HEK293T (cell line): ENCODE results near the gene KLF4.

Source experiments
- CTCF ChIA-PET: fragments of 350-600 bp; formaldehyde crosslinking; extraction: SDS; loops from one replicate; lab custom pipeline; 2021; ENCODE audit warnings: antibody characterized with exemption, inconsistent platforms; lab: Yijun Ruan, JAX
- POLR2A ChIA-PET: fragments of 350-600 bp; formaldehyde crosslinking; extraction: SDS; loops from one replicate; lab custom pipeline; 2020; ENCODE audit warnings: antibody characterized with exemption, inconsistent platforms; lab: Yijun Ruan, JAX
- DNase-seq: peaks from one replicate; pipeline ENCODE4 v3.0.0; 2012; ENCODE audit warnings: mixed read lengths; ENCODE audit errors: extremely low spot score
- ARNT ChIP-seq: fragments of 450-650 bp; IDR thresholded peaks from 2 replicates; pipeline ENCODE4 v1.6.1; 2017; ENCODE audit warnings: mild to moderate bottlenecking
- BHLHE40 ChIP-seq: fragments of 450-650 bp; IDR thresholded peaks from 2 replicates; pipeline ENCODE4 v1.6.1; 2016; ENCODE audit warnings: mild to moderate bottlenecking, moderate library complexity, borderline replicate concordance
- CTBP1 ChIP-seq: fragments of 450-650 bp; IDR thresholded peaks from 2 replicates; pipeline ENCODE4 v1.6.1; 2016; ENCODE audit warnings: borderline replicate concordance
- ELF4 ChIP-seq: fragments of 450-650 bp; IDR thresholded peaks from 2 replicates; pipeline ENCODE4 v1.6.1; 2017; ENCODE audit warnings: antibody characterized with exemption
- FOXA1 ChIP-seq: fragments of 450-650 bp; IDR thresholded peaks from 2 replicates; pipeline ENCODE4 v1.6.1; 2016; ENCODE audit warnings: mild to moderate bottlenecking
- FOXK2 ChIP-seq: fragments of 450-650 bp; IDR thresholded peaks from 2 replicates; pipeline ENCODE4 v1.6.1; 2016; ENCODE audit warnings: mild to moderate bottlenecking
- FOXM1 ChIP-seq: fragments of 450-650 bp; IDR thresholded peaks from 2 replicates; pipeline ENCODE4 v1.6.1; 2017; ENCODE audit warnings: mild to moderate bottlenecking, borderline replicate concordance
- HDGF ChIP-seq: fragments of 450-650 bp; IDR thresholded peaks from 2 replicates; pipeline ENCODE4 v1.6.1; 2017; ENCODE audit warnings: antibody characterized with exemption, borderline replicate concordance
- L3MBTL2 ChIP-seq: fragments of 450-650 bp; conservative IDR thresholded peaks from 2 replicates; pipeline ENCODE4 v1.6.1; 2016; ENCODE audit warnings: mild to moderate bottlenecking
- LEF1 ChIP-seq: fragments of 450-650 bp; IDR thresholded peaks from 2 replicates; pipeline ENCODE4 v1.6.1; 2017; ENCODE audit warnings: mild to moderate bottlenecking, borderline replicate concordance
- NFRKB ChIP-seq: fragments of 450-650 bp; IDR thresholded peaks from 2 replicates; pipeline ENCODE4 v1.6.1; 2016; ENCODE audit warnings: mild to moderate bottlenecking, moderate library complexity
- PKNOX1 ChIP-seq: fragments of 450-650 bp; IDR thresholded peaks from 2 replicates; pipeline ENCODE4 v1.6.1; 2016
- SP1 ChIP-seq: fragments of 450-650 bp; IDR thresholded peaks from 2 replicates; pipeline ENCODE4 v1.6.1; 2017
- SUZ12 ChIP-seq: fragments of 450-650 bp; IDR thresholded peaks from 2 replicates; pipeline ENCODE4 v1.6.1; 2016; ENCODE audit warnings: mild to moderate bottlenecking
- TARDBP ChIP-seq: fragments of 450-650 bp; IDR thresholded peaks from 2 replicates; pipeline ENCODE4 v1.6.1; 2016
- ZNF384 ChIP-seq: fragments of 450-650 bp; IDR thresholded peaks from 2 replicates; pipeline ENCODE4 v1.6.1; 2016

The KLF4 gene

GRCh38 chr9:107467416-107467815 is 22.2 kb downstream of the KLF4 start:
- POLR2A ChIA-PET, result no interaction called here
- CTCF ChIA-PET, result no interaction called here
- no peak for TF ChIP-seq FOXK2
- no peak for TF ChIP-seq L3MBTL2
- no peak for TF ChIP-seq NFRKB
- TF ChIP-seq PKNOX1, result no peak
- TF ChIP-seq LEF1, result no peak
- TF ChIP-seq CTBP1, result no peak
- TF ChIP-seq FOXM1, result no peak
- TF ChIP-seq HDGF, result no peak
- TF ChIP-seq BHLHE40, result no peak
- no peak for TF ChIP-seq ARNT
- no peak for TF ChIP-seq SUZ12
- TF ChIP-seq SP1, result no peak
- no peak for TF ChIP-seq ZNF384
- TF ChIP-seq TARDBP, result no peak
- TF ChIP-seq FOXA1, result no peak
- no peak for TF ChIP-seq ELF4
- no peak for DNase-seq

- CTCF ChIA-PET, result no interaction called here
- no peak for DNase-seq
- TF ChIP-seq NFRKB (no peak), ELF4 (no peak)
- POLR2A ChIA-PET, result no interaction called here
Measured at GRCh38 chr9:107466826-107467225, 22.7 kb downstream of the KLF4 start.

GRCh38 chr9:107465467-107466451 is 23.8 kb downstream of the KLF4 start:
- CTCF ChIA-PET, result interaction anchor here (0.5 to 1.5 kb wide), 10 partner anchors 9 to 1100 kb away, joined by 3 to 7 read pairs (median 4); no protein-coding TSS in a partner anchor
- no peak for DNase-seq
- POLR2A ChIA-PET, result no interaction called here
- TF ChIP-seq FOXK2, result no peak
- no peak for TF ChIP-seq FOXM1
- TF ChIP-seq TARDBP, result no peak
- no peak for TF ChIP-seq NFRKB
- no peak for TF ChIP-seq HDGF
- no peak for TF ChIP-seq SP1
- TF ChIP-seq FOXA1, result no peak
- no peak for TF ChIP-seq CTBP1
- TF ChIP-seq ELF4, result no peak
- TF ChIP-seq BHLHE40, result no peak
- no peak for TF ChIP-seq ARNT
- TF ChIP-seq SUZ12, result no peak
- TF ChIP-seq L3MBTL2, result no peak
- no peak for TF ChIP-seq ZNF384
- no peak for TF ChIP-seq PKNOX1
- no peak for TF ChIP-seq LEF1

GRCh38 chr9:107464516-107464915 is 25.1 kb downstream of the KLF4 start:
- TF ChIP-seq FOXM1 (no peak), CTBP1 (no peak), SP1 (no peak), FOXA1 (no peak), HDGF (no peak), ARNT (no peak), L3MBTL2 (no peak), FOXK2 (no peak), LEF1 (no peak), ZNF384 (no peak), PKNOX1 (no peak)
- ChIA-PET POLR2A (no interaction called here), CTCF (interaction anchor here (1.3 to 1.5 kb wide), 2 partner anchors 19 to 42 kb away, joined by 4 to 7 read pairs; no protein-coding TSS in a partner anchor)
- DNase-seq, result no peak

- ChIA-PET POLR2A (no interaction called here), CTCF (no interaction called here)
- DNase-seq, result no peak
- TF ChIP-seq SUZ12, result no peak
- TF ChIP-seq CTBP1, result no peak
- TF ChIP-seq FOXK2, result no peak
- TF ChIP-seq ZNF384, result no peak
- no peak for TF ChIP-seq PKNOX1
- no peak for TF ChIP-seq ELF4
Measured at GRCh38 chr9:107462691-107463090, 26.9 kb downstream of the KLF4 start.
